ENCODE results near the gene EXOC3.
A peak's percentile ranks its signal among the peaks of the same experiment; 100 is the strongest.

The EXOC3 gene

DNA sequence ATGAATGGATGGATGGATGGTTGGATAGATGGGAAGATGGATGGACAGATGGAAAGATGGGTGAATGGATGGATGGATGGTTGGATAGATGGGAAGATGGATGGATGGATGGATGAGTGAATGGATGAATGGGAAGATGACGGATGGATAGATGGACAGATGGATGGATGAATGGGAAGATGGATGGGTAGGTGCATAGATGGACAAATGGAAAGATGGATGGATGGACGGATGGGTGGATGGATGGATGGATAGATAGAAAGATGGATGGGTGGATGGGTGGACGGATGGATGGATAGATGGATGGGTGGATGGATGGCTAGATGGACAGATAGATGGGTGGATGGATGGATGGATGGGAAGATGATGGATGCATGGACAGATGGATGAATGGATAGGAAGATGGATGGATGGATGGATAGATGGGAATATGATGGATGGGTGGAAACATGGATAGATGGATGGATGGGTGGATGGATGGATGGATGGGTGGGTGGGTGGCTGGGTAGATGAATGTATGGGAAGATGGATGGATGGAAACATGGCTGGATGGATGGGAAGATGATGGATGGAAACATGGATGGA, 16.5 kb upstream of the EXOC3 start:
- DNase-seq: no peak

GRCh38 chr5:427415-428087, 15.4 kb upstream of the EXOC3 start:
- DNase-seq: no peak

DNA sequence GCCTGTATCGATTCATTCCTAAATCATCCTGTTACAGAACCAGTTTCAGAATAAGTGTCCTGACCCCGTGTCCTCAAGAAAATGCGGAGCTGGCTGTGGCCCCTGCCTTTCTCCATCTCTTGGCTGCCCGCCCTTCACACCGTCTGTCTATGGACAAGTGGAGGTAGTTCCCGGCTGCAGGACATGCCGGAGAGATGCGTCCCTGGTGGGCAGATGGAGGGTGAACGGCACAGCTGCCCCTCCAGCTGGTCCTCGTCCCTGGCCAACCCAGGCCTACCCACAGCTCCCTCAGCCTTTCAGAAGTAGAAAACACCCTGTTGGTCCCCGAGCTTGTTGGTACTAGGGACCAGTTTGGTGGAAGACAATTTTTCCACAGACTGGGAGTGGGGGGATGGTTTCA, 14.8 kb upstream of the EXOC3 start:
- no peak for DNase-seq

GRCh38 chr5:428754-429452, 14.1 kb upstream of the EXOC3 start:
- DNase-seq: no peak

DNA sequence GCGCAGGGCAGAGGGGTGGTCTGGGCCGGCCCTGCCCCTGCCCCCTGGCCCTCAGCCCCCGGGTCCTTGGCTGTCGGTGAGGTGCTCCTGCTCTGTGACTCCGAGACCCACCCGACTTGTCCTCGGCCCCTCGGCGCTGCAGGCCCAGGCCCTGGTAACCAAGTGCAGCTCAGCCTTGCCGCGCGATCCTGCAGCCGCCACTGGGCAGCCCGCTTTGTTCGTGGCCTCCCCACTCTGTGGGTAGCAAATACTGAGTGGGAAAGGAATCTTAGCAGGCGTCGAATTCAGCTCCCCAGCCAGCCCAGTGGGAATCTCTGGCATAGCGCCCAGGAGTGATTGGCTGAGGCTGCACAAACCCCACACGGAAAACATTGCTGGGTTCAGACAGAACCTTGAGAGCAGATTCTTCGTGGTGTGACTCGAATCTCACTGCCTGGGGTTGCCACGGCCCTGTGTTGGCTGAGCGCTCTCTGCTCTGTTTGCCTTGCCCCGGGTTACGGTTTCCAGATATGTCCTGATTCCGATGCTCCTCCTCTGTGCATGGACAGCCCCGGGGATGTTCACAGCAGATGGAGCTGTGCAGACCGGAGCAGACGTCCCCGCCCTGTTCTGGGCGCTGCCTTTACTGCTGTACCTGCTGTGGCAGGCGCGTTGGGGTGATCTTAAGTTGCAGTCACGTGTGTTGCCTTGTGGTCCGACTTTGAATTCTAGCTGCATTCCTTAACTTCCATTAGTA, 13.4 kb upstream of the EXOC3 start:
- no peak for DNase-seq

DNA sequence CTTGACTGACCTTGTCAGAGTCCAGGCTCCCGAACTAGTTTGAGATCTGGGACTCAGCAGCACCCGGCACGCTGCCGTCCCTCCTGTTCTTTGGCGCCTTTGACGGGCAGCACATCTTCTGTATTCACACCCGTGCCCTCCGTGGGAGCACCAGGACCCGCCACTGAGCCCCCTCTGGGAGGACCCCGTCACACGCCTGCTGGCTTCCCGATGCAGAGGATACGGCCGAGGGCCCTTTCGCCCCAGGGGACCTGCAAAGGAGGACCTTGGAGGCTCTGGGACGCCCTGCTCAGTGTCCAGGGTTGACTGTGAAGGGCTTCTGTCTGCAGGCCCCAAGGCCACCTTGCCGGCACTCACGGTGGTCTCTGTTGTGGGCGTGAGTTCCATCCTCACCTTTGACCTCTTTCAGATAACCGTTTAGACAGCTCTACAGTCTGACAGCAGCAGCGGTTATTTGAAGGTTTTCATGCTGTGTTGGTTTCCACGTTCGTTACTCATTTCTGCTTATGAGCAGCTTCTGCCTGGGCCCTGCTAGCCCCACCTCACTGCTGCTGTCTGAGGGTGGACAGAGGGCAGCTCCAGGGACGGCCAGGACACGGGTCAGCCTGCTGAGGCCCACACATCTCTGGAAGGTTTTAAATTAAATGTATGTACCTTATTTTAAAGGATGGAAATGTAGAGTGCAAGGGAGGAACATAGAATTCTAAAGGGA, 12.6 kb upstream of the EXOC3 start:
- DNase-seq: no peak

DNA sequence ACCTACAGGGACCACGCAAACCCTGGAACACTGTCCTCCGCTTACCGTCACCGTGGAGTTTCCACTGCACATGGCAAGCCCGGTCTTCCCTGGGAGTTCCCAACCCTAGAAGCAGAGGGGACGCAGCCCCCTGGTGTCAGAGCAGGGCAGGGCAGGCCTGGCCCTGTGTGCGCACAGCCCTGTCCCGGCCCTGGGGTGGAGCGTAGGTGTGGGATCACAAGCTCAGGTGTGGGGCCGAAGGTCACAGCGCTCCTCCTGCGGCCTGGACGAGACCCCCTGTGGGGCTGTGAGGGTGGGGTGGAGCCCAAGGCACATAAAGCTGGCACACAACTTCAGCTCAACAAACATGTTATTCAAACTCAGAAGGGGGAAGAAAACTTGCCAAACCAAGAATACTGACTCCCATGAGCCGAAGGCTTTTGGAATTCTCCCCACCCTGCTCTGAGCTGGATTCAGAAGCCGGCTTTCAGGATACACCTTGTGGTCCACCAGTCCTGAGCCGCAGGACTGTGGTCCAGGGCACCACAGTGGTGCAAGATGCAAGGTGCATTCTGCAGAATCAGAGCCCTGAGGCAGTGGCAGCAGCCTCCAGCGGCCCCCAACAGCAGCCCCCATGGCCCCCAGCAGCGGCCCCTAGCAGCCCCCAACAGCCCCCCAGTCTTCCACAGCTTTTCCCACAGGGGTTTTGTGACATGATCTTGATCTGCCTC, 11.8 kb upstream of the EXOC3 start:
- peak; percentile 28 to 39 for DNase-seq

GRCh38 chr5:431711-432050, 11.3 kb upstream of the EXOC3 start:
- DNase-seq: no peak

GRCh38 chr5:432201-432927, 10.6 kb upstream of the EXOC3 start:
- no peak for DNase-seq

GRCh38 chr5:432928-433791, 9.8 kb upstream of the EXOC3 start:
- DNase-seq: no peak

GRCh38 chr5:433836-434235, 9.1 kb upstream of the EXOC3 start:
- no peak for DNase-seq

DNA sequence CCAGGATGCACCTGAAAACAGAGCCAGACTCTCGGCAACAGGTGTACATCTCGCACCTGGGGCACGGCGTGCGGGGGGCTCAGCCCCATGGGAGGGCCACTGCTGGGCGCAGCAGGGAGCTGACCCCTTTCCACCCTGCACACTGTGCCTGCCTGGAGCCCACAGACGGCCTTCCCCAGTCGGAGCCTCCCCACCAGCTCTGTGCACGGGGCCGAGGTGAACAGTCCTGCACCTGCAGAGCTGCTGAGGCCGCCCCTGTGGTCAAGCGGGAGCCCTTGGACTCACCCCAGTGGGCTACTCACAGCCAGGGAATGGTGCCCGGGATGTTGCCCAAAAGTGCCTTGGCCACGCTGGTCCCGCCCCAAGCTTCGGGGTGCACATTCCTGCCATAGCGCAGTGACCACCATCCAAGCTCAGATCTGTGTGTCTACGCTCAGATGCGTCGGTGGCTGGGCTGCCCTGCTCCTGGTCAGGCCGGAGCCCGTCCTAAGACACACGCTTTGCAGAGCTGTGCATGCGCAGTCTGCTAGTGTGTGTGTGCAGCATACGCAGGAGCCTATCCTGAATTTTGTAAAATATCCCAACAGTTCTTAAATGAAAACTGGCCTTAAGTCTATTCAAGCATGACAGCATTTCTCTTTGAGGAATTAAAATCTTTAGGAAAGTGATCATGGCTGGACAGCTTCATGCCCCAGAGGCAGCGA, 8.4 kb upstream of the EXOC3 start:
- no peak for DNase-seq

- DNase-seq: no peak
Observed at GRCh38 chr5:435156-435790, 7.7 kb upstream of the EXOC3 start.

- no peak for DNase-seq
Observed at GRCh38 chr5:435961-436640, 6.9 kb upstream of the EXOC3 start.

DNA sequence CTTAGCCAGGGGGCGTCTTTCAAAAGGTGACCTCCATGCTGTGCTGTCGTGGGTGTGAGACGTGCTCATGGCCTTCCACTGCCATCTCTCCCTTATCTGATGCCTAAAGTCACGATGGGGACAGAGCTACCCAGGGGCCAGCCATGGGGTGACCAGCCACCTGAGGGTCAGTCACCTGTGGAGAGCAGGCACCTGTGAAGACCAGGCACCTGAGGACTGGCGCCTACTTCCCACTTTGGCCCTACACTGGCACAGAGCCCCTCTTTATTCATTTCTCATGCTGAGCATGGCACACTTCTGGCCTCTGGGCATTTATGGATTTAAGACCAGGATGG, 6.4 kb upstream of the EXOC3 start:
- no peak for DNase-seq

GRCh38 chr5:437281-437771, 5.7 kb upstream of the EXOC3 start:
- no peak for DNase-seq

DNA sequence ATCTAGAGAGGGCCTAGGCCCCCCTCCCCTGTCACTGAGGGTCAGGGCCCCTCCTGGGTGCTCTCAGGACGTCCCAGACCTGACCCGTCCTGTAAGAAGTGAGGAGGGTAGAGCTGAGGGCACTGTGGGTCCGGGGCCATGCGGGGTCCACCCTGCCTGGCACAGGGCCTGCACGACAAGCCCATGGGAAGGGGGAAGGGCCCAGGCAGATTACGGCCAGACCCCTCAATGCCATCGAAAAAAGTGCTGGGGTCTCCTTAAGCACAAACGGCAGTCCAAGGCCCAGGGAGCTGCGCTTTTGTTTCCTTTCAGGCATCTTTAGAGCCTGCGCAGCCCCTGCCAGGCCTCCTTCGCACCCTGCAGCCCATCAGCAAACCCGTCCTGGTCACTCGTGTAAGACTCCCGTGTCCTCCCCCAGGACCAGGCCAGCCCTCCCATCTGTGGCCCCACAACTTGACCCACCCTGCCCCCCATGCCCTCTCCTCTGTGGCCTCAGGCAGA, 4.4 kb upstream of the EXOC3 start:
- DNase-seq: no peak

- DNase-seq: no peak
Observed at GRCh38 chr5:439181-439580, 3.8 kb upstream of the EXOC3 start.

GRCh38 chr5:439636-440035, 3.3 kb upstream of the EXOC3 start:
- DNase-seq: no peak
